HG03060 (cell line): ENCODE data around the gene SLC15A2.
"Not testable (repeated sequence)": the region's sequence is repeated elsewhere in the genome, so short reads cannot be mapped to it uniquely, and the experiment has no call there.

Experiments used
- ATAC-seq: cut with Tn5 transposase; IDR thresholded peaks from one replicate; pipeline ENCODE4 v1.9.1; 2021; ENCODE audit warnings: low read depth, moderate number of reproducible peaks; ENCODE audit not compliant: unreplicated experiment

SLC15A2 gene

GRCh38 chr3:121918779-121919483 lies 24.7 kb downstream of the SLC15A2 start:
- no peak for ATAC-seq

- no peak for ATAC-seq
Measured at GRCh38 chr3:121924734-121925133, 30.5 kb downstream of the SLC15A2 start.

GRCh38 chr3:121926380-121926779 lies 32.2 kb downstream of the SLC15A2 start:
- ATAC-seq = no peak

- not testable (repeated sequence) for ATAC-seq
Measured at GRCh38 chr3:121938141-121938855, 44.1 kb downstream of the SLC15A2 start.

- ATAC-seq = no peak
Measured at GRCh38 chr3:121941592-121941991, 47.4 kb downstream of the SLC15A2 start.

GRCh38 chr3:121942116-121942786 lies 48.0 kb downstream of the SLC15A2 start:
- no peak for ATAC-seq

GRCh38 chr3:121943431-121943830 lies 49.2 kb downstream of the SLC15A2 start:
- no peak for ATAC-seq

GRCh38 chr3:121948641-121949040 lies 54.4 kb downstream of the SLC15A2 start:
- ATAC-seq = no peak

GRCh38 chr3:121951291-121951919 lies 57.2 kb downstream of the SLC15A2 start:
- ATAC-seq = no peak

- no peak for ATAC-seq
Measured at GRCh38 chr3:121956363-121956762, 62.2 kb downstream of the SLC15A2 start.

GRCh38 chr3:121957674-121958415 lies 63.6 kb downstream of the SLC15A2 start:
- ATAC-seq = no peak

- no peak for ATAC-seq
Measured at GRCh38 chr3:121958801-121959200, 64.6 kb downstream of the SLC15A2 start.

- ATAC-seq = no peak
Measured at GRCh38 chr3:121961283-121961682, 67.1 kb downstream of the SLC15A2 start.

GRCh38 chr3:121962443-121962842 lies 68.2 kb downstream of the SLC15A2 start:
- ATAC-seq = no peak

- no peak for ATAC-seq
Measured at GRCh38 chr3:121963608-121964007, 69.4 kb downstream of the SLC15A2 start.

- no peak for ATAC-seq
Measured at GRCh38 chr3:121969631-121970030, 75.4 kb downstream of the SLC15A2 start.

GRCh38 chr3:121970047-121970446 lies 75.8 kb downstream of the SLC15A2 start:
- no peak for ATAC-seq

- ATAC-seq = no peak
Measured at GRCh38 chr3:121974601-121975111, 80.5 kb downstream of the SLC15A2 start.

GRCh38 chr3:121975702-121976302 lies 81.6 kb downstream of the SLC15A2 start:
- no peak for ATAC-seq

- ATAC-seq = no peak
Measured at GRCh38 chr3:121976727-121977126, 82.5 kb downstream of the SLC15A2 start.
